Fibroblast of the aortic adventitia (primary cell): Measurements from ENCODE around the gene S100A1. TPM values are rescaled to one million over a fixed set of nuclear protein-coding genes. Genes with fewer than 3 reads are reported as not detected.

ENCODE experiments used
- DNase-seq: peaks from one replicate; pipeline ENCODE4 v3.0.0-alpha.2; 2010; ENCODE audit warnings: low read depth
- H3K4me3 ChIP-seq: 2 replicates; pipeline ENCODE4 v1.5.1; 2011; ENCODE audit warnings: low read depth, mild to moderate bottlenecking, control low read depth, low read length, moderate library complexity
- CTCF ChIP-seq: IDR thresholded peaks from 2 replicates; pipeline ENCODE4 v1.5.1; 2011; ENCODE audit warnings: mild to moderate bottlenecking, low read length, control low read depth, inconsistent platforms; ENCODE audit not compliant: insufficient read depth
- total RNA-seq: library from RNA; depleted of rRNA; stranded (reverse); fragments of >200 nt; gene quantifications from 2 replicates; pipeline ENCODE4 v1.2.3, GENCODE V29; 2012; ENCODE audit warnings: low replicate concordance

Gene S100A1
- total RNA-seq, 1 donor, result 0.54 TPM

- no peak for TF ChIP-seq CTCF
- no peak overlapping the region for H3K4me3 ChIP-seq
- no peak for DNase-seq
Measured at GRCh38 chr1:153614906-153615305, 13.3 kb upstream of the S100A1 start.

GRCh38 chr1:153615406-153615805 lies 12.8 kb upstream of the S100A1 start:
- no peak for TF ChIP-seq CTCF
- H3K4me3 ChIP-seq, result no peak overlapping the region
- no peak for DNase-seq

- no peak for DNase-seq
- H3K4me3 ChIP-seq, result no peak within 1 kb of the TSS
- no peak for TF ChIP-seq CTCF
Measured at GRCh38 chr1:153616144-153616916, 11.9 kb upstream of the S100A1 start, which contains the start of gene S100A14. S100A14 (minus strand) TSS chr1:153616325; CDS start chr1:153615858, 467 bp downstream.

GRCh38 chr1:153616917-153617311 lies 11.3 kb upstream of the S100A1 start:
- no peak overlapping the region for H3K4me3 ChIP-seq
- no peak for DNase-seq
- TF ChIP-seq CTCF, result no peak

GRCh38 chr1:153617663-153618062 lies 10.6 kb upstream of the S100A1 start:
- no peak overlapping the region for H3K4me3 ChIP-seq
- peak; percentile 71 for DNase-seq
- TF ChIP-seq CTCF, result peak; percentile 82

- no peak for DNase-seq
- no peak overlapping the region for H3K4me3 ChIP-seq
- no peak for TF ChIP-seq CTCF
Measured at GRCh38 chr1:153619171-153619570, 9.1 kb upstream of the S100A1 start.
